ENCODE measurements around the gene KCNJ1. TPM values are rescaled to one million over a fixed set of nuclear protein-coding genes. Genes with fewer than 3 reads are reported as not detected.

Gene KCNJ1
- total RNA-seq, 6 experiments from 2014 or later: not detected

GRCh38 chr11:128884703-128885338 is 17.7 kb upstream of the KCNJ1 start:
- DNase-seq: peak; percentile 61
- TF ChIP-seq CTCF (IDR thresholded peaks at IDR 0.05): peak; percentile 94
- H3K36me3 Mint-ChIP-seq (ENCODE audit: low read depth): no peaks in the 10 kb centered on the region
- no peaks in the 10 kb centered on the region for H3K4me1 Mint-ChIP-seq (ENCODE audit: low read depth)
- no peak overlapping the region for H3K27ac Mint-ChIP-seq
- no peak overlapping the region for H3K4me3 Mint-ChIP-seq
- peaks cover 48% of the 10 kb centered on the region for H3K27me3 Mint-ChIP-seq (ENCODE audit: insufficient read depth)
- H3K9me3 Mint-ChIP-seq: no peaks in the 10 kb centered on the region

DNA sequence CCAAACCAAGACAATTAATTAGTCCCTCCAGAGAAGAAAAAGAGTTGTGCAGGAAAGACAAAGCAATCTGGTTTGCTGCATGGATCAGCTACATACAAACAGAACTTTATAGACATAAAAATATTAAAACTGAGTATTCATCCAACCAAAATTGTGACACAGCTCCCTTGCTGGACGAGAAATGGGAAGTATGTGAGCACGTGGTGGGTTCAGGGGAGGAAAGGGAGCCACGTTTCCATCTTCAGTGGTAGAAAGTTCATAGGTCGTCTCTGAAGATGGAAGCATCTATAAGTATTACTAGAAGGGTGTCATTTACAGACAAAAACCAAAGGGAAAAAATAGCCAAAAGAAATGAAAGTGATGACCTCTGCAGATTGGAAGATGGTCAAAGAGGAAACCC is 17.0 kb upstream of the KCNJ1 start:
- TF ChIP-seq CTCF (IDR thresholded peaks at IDR 0.05): no peak
- no peak for DNase-seq
- Mint-ChIP-seq H3K4me3 (no peak overlapping the region), H3K27me3 (ENCODE audit: insufficient read depth) (peaks cover 42% of the 10 kb centered on the region), H3K36me3 (ENCODE audit: low read depth) (no peaks in the 10 kb centered on the region), H3K9me3 (no peaks in the 10 kb centered on the region), H3K4me1 (ENCODE audit: low read depth) (no peaks in the 10 kb centered on the region), H3K27ac (no peak overlapping the region)

GRCh38 chr11:128882451-128882850 is 15.4 kb upstream of the KCNJ1 start:
- peaks cover 35% of the 10 kb centered on the region for H3K27me3 Mint-ChIP-seq (ENCODE audit: insufficient read depth)
- no peak overlapping the region for H3K27ac Mint-ChIP-seq

GRCh38 chr11:128881221-128881620 is 14.1 kb upstream of the KCNJ1 start:
- Mint-ChIP-seq H3K36me3 (ENCODE audit: low read depth) (no peaks in the 10 kb centered on the region), H3K27ac (no peak overlapping the region), H3K4me1 (ENCODE audit: low read depth) (no peaks in the 10 kb centered on the region), H3K27me3 (ENCODE audit: insufficient read depth) (peaks cover 44% of the 10 kb centered on the region), H3K9me3 (no peaks in the 10 kb centered on the region), H3K4me3 (no peak overlapping the region)
- no peak for DNase-seq
- no peak for TF ChIP-seq CTCF (IDR thresholded peaks at IDR 0.05)

More at GRCh38 chr11:128882451-128882850, 15.4 kb upstream of the KCNJ1 start:
- Mint-ChIP-seq H3K4me1 (ENCODE audit: low read depth) (no peaks in the 10 kb centered on the region), H3K9me3 (no peaks in the 10 kb centered on the region), H3K36me3 (ENCODE audit: low read depth) (no peaks in the 10 kb centered on the region), H3K4me3 (no peak overlapping the region)
- no peak for TF ChIP-seq CTCF (IDR thresholded peaks at IDR 0.05)
- DNase-seq: no peak

- Mint-ChIP-seq H3K27me3 (ENCODE audit: insufficient read depth) (peaks cover 44% of the 10 kb centered on the region), H3K4me3 (no peak overlapping the region)
- no peak for DNase-seq
Observed at GRCh38 chr11:128879817-128880216, 12.7 kb upstream of the KCNJ1 start.

More at GRCh38 chr11:128879817-128880216, 12.7 kb upstream of the KCNJ1 start:
- TF ChIP-seq CTCF (IDR thresholded peaks at IDR 0.05): no peak
- H3K36me3 Mint-ChIP-seq (ENCODE audit: low read depth): no peaks in the 10 kb centered on the region
- no peaks in the 10 kb centered on the region for H3K9me3 Mint-ChIP-seq
- no peak overlapping the region for H3K27ac Mint-ChIP-seq
- no peaks in the 10 kb centered on the region for H3K4me1 Mint-ChIP-seq (ENCODE audit: low read depth)

All from HFFc6 (cell line).